ENCODE measurements around the gene DNAJC17. TPM values are rescaled to one million over a fixed set of nuclear protein-coding genes. Genes with fewer than 3 reads are reported as not detected.

Gene DNAJC17
- total and polyA plus RNA-seq, 2 of the 13 experiments (the other 11 are each of a cell fraction or from before 2014, with no cell fraction given): 22.2 to 26.5 TPM

DNA sequence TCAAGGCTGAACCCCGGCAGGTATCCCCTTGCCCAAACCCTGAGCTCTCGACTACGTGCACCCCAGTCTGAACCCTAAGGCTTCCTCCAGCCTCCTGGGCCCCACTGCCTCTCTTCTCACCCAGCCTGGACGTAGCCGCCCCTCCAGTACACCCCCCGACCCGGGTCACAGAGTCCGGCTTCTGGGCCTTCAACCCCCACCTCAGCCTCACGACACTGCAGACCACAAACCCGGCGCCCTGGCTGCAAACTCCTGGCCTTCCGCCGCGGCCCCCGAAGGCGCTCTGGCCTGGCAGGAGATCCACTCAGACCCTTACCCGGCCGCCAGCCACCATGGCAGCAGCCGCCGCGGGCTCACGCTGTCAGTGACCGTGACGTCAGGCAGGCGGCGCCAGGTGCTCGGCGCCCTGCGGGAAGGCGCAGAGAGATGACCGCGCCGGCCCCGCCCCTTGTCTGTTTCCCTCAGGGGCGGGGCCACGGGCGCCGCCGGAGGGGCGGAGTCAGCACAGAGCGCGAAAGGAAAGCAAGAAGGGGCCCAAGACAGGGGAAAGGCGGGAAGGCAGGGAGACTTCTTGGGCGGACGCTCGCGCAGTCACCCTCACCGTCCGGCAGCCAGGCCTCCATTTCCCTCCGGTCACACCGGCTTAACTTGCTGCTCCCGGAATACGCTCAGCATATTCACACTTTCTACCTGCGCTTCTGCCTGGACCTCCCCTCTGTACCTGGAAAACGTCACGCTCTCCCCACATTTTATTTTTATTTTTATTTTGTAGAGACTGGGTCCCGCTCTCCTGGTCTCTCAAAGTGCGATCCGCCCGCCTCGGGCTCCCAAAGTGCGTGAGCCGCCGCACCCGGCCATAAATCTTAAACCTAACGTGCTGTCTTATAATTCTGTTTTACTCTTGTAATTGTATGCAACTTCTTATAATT is 52.1 kb downstream of the DNAJC17 start, which contains the start of gene RMDN3 (continued):
- TF ChIP-seq POLR2A (IDR thresholded peaks at IDR 0.05; ENCODE audit: insufficient read depth in 1 of 2, low read depth in 2 of 2, low read length in 2 of 2) (peak; percentile 79 to 91), GRHL1 (CRISPR knock-in tag; conservative IDR thresholded peaks at IDR 0.05) (no peak), PITX1 (CRISPR knock-in tag; IDR thresholded peaks at IDR 0.05) (0 out of 2 replicates have a peak, but pooled peaks have one; percentile 7), HNRNPL (IDR thresholded peaks at IDR 0.05; ENCODE audit: low read depth, low read length) (no peak), TCF7L2 (IDR thresholded peaks at IDR 0.05; ENCODE audit: low read depth, low read length) (no peak), RXRB (CRISPR knock-in tag; IDR thresholded peaks at IDR 0.05; ENCODE audit: borderline replicate concordance) (peak; percentile 29; the same call in 1 of the 2 replicates), ZNF883 (CRISPR knock-in tag; IDR thresholded peaks at IDR 0.05; ENCODE audit: not compliant biosample characterization) (no peak), SIN3B (IDR thresholded peaks at IDR 0.05; ENCODE audit: low read length) (peak; percentile 81), ZNF557 (CRISPR knock-in tag; IDR thresholded peaks at IDR 0.05) (no peak), ELF1 (CRISPR knock-in tag; IDR thresholded peaks at IDR 0.05) (peak; percentile 69), CHCHD3 (CRISPR knock-in tag; IDR thresholded peaks at IDR 0.05) (no peak), PLRG1 (conservative IDR thresholded peaks at IDR 0.05) (no peak)
- TF ChIP-seq, protein P1, sequence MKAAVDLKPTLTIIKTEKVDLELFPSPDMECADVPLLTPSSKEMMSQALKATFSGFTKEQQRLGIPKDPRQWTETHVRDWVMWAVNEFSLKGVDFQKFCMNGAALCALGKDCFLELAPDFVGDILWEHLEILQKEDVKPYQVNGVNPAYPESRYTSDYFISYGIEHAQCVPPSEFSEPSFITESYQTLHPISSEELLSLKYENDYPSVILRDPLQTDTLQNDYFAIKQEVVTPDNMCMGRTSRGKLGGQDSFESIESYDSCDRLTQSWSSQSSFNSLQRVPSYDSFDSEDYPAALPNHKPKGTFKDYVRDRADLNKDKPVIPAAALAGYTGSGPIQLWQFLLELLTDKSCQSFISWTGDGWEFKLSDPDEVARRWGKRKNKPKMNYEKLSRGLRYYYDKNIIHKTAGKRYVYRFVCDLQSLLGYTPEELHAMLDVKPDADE (CRISPR knock-in tag; IDR thresholded peaks at IDR 0.05): no peak

All from HepG2 (cell line).